ENCODE data around the gene ELK4. TPM values are rescaled to one million over a fixed set of nuclear protein-coding genes. Genes with fewer than 3 reads are reported as not detected.
A peak's percentile ranks its signal among the peaks of the same experiment; 100 is the strongest.

Gene ELK4
- total and polyA plus RNA-seq, 8 donors = 23.6 to 69.9 (median 26.9) TPM

DNA sequence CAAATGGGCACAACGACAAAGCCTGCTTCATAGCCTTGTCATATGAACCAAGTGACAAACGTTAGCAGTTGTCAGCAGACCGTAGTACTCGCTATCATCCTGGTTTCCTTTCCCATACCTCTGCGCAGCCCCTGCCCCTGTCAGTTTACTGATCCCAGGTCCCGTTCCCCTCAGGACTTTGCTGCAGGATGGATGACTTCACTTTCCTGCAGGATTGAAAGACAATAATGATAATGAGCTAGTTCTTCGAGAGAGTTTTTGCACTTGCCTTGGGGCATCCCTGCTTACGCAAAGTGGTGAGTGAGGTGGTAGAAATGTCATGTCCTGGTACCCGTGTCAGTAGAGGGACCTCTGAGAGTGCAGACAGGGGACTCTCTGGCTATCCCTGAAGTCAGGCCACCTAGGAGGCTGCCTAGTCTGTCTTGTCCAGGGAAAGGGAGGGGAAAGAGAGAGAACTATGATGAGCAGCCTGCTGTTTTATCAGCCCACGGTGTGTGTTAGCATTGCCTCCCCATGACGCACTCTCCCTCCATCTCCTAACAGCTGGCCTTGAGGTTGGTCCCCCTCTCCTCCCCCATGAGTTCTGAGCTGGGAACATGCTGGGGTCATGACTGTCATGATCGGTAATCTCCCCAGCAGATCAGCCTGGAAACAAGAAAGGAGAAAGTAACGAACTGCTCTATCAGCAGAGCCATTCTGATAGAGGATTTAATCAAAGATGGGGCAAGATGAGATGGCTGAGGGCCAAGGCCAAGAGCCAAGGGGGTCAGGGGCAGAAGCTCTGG, 53.7 kb downstream of the ELK4 start:
- no peak for DNase-seq
- intact Hi-C loops (cut with DNase I) = no loop called here
- H3K27ac ChIP-seq = peak overlapping the region in 1 of 2 donors; percentile 3
- H3K4me1 ChIP-seq = peaks cover 0 to 16% of the 10 kb centered on the region in 2 donors
- ATAC-seq = no peak
- no peaks in the 10 kb centered on the region for H3K9me3 ChIP-seq
- H3K36me3 ChIP-seq = no peaks in the 10 kb centered on the region
- H3K4me3 ChIP-seq = no peak overlapping the region
- H3K27me3 ChIP-seq = no peaks in the 10 kb centered on the region
- TF ChIP-seq CTCF (IDR thresholded peaks at IDR 0.05) = no peak

- DNase-seq (no peak), ATAC-seq (no peak)
- no peaks in the 10 kb centered on the region for H3K27me3 ChIP-seq
- H3K9me3 ChIP-seq = no peaks in the 10 kb centered on the region
- intact Hi-C loops (cut with DNase I) = no loop called here
- no peak overlapping the region for H3K4me3 ChIP-seq
- H3K27ac ChIP-seq = no peak overlapping the region
- TF ChIP-seq CTCF (IDR thresholded peaks at IDR 0.05) = no peak
- no peaks in the 10 kb centered on the region for H3K36me3 ChIP-seq
- H3K4me1 ChIP-seq = peaks cover 0 to 12% of the 10 kb centered on the region in 2 donors
Observed at GRCh38 chr1:205576805-205577761, 54.7 kb downstream of the ELK4 start.

DNA sequence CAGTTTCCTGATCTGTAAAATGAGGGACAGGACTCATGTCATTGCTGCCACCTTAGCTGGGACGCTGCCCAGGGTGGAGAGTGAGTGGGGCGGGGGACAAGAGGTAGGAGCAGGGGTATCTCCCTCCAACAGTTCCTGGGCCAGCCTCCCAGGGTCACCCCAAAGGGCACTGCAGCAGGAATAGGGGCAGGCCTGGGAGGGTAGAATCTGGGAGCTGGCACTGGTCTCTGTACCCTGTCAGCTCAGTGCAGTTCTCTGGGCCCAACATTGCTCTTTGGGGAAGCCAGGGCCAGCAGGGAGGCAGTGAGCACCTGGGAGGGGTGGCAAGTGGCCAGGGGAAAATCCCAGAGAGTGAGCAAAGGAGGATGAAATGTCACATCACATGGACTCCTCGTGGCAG, 55.8 kb downstream of the ELK4 start:
- Histone ChIP-seq H3K4me1 (peaks cover 0 to 12% of the 10 kb centered on the region in 2 donors), H3K4me3 (no peak overlapping the region), H3K36me3 (no peaks in the 10 kb centered on the region), H3K27me3 (peaks cover 0 to 10% of the 10 kb centered on the region in 2 donors), H3K9me3 (no peaks in the 10 kb centered on the region), H3K27ac (no peak overlapping the region)
- DNase-seq (no peak), ATAC-seq (no peak)
- no peak for TF ChIP-seq CTCF (IDR thresholded peaks at IDR 0.05)
- intact Hi-C loops (cut with DNase I) = no loop called here

- H3K27me3 ChIP-seq = peaks cover 0 to 17% of the 10 kb centered on the region in 2 donors
- no peak overlapping the region for H3K27ac ChIP-seq
- no peaks in the 10 kb centered on the region for H3K9me3 ChIP-seq
- DNase-seq = no peak
- H3K36me3 ChIP-seq = no peaks in the 10 kb centered on the region
- intact Hi-C loops (cut with DNase I) = no loop called here
- H3K4me3 ChIP-seq = no peak overlapping the region
- H3K4me1 ChIP-seq = peaks cover 0 to 12% of the 10 kb centered on the region in 2 donors
- peak; percentile 6 for ATAC-seq
- TF ChIP-seq CTCF (IDR thresholded peaks at IDR 0.05) = no peak
Observed at GRCh38 chr1:205575294-205575885, 56.4 kb downstream of the ELK4 start.

Measured in left lung (tissue), 10 donors.